ENCODE data around the gene CD164L2.

The CD164L2 gene

GRCh38 chr1:27363766-27364695, 19.1 kb downstream of the CD164L2 start:
- DNase-seq (ENCODE audit: low read depth in 3 of 3): no peak

GRCh38 chr1:27361553-27361952, 21.6 kb downstream of the CD164L2 start:
- no peak for DNase-seq (ENCODE audit: low read depth in 3 of 3)

- DNase-seq (ENCODE audit: low read depth in 3 of 3): no peak
Measured at GRCh38 chr1:27361044-27361402, 22.1 kb downstream of the CD164L2 start.

- peak in 1 of 3 experiments; percentile 45 for DNase-seq (ENCODE audit: low read depth in 3 of 3)
Measured at GRCh38 chr1:27360159-27361043, 22.7 kb downstream of the CD164L2 start.

- no peak for DNase-seq (ENCODE audit: low read depth in 3 of 3)
Measured at GRCh38 chr1:27359822-27360158, 23.3 kb downstream of the CD164L2 start.

GRCh38 chr1:27358928-27359313, 24.2 kb downstream of the CD164L2 start:
- no peak for DNase-seq (ENCODE audit: low read depth in 3 of 3)

- no peak for DNase-seq (ENCODE audit: low read depth in 3 of 3)
Measured at GRCh38 chr1:27358038-27358927, 24.9 kb downstream of the CD164L2 start.

- peak; percentile 62 to 80 (median 69) for DNase-seq (ENCODE audit: low read depth in 3 of 3)
Measured at GRCh38 chr1:27357281-27358037, 25.7 kb downstream of the CD164L2 start.

GRCh38 chr1:27356619-27357280, 26.4 kb downstream of the CD164L2 start:
- peak in 1 of 3 experiments; percentile 51 for DNase-seq (ENCODE audit: low read depth in 3 of 3)

GRCh38 chr1:27356277-27356618, 26.9 kb downstream of the CD164L2 start:
- DNase-seq (ENCODE audit: low read depth in 3 of 3): no peak

GRCh38 chr1:27355683-27356082, 27.4 kb downstream of the CD164L2 start:
- DNase-seq (ENCODE audit: low read depth in 3 of 3): no peak

GRCh38 chr1:27353629-27354028, 29.5 kb downstream of the CD164L2 start:
- DNase-seq (ENCODE audit: low read depth in 3 of 3): no peak

- no peak for DNase-seq (ENCODE audit: low read depth in 3 of 3)
Measured at GRCh38 chr1:27353166-27353565, 30.0 kb downstream of the CD164L2 start.

- DNase-seq (ENCODE audit: low read depth in 3 of 3): no peak
Measured at GRCh38 chr1:27351541-27352107, 31.5 kb downstream of the CD164L2 start.

- no peak for DNase-seq (ENCODE audit: low read depth in 3 of 3)
Measured at GRCh38 chr1:27350663-27351540, 32.2 kb downstream of the CD164L2 start.

GRCh38 chr1:27349784-27350662, 33.1 kb downstream of the CD164L2 start:
- no peak for DNase-seq (ENCODE audit: low read depth in 3 of 3)

- DNase-seq (ENCODE audit: low read depth in 3 of 3): peak in 1 of 3 experiments; percentile 19
Measured at GRCh38 chr1:27348861-27349783, 34.0 kb downstream of the CD164L2 start.

Measured in stimulated activated CD4-positive, alpha-beta T cell treated with anti-CD3 and anti-CD28 coated beads, TNF-alpha, amount 100 ng/mL, for 24 hours (primary cell).